Activated CD4-positive, alpha-beta T cell treated with anti-CD3 and anti-CD28 coated beads, Interleukin-2, amount 50 U/mL, for 1 hour (primary cell): ENCODE measurements around the gene APLNR.

Experiments used
- DNase-seq: peaks from one replicate; pipeline ENCODE4 v3.0.0-alpha.2; 2020

The APLNR gene

GRCh38 chr11:57214494-57214893, 22.6 kb downstream of the APLNR start:
- DNase-seq = no peak

GRCh38 chr11:57214098-57214417, 23.0 kb downstream of the APLNR start:
- DNase-seq = no peak

GRCh38 chr11:57213342-57214097, 23.5 kb downstream of the APLNR start:
- DNase-seq = no peak

- DNase-seq = no peak
Observed at GRCh38 chr11:57210781-57211180, 26.3 kb downstream of the APLNR start.

- no peak for DNase-seq
Observed at GRCh38 chr11:57207168-57207567, 29.9 kb downstream of the APLNR start.

GRCh38 chr11:57205041-57205641, 31.9 kb downstream of the APLNR start:
- DNase-seq = no peak

GRCh38 chr11:57203882-57204480, 33.1 kb downstream of the APLNR start:
- no peak for DNase-seq

GRCh38 chr11:57203359-57203758, 33.7 kb downstream of the APLNR start:
- DNase-seq = no peak

- no peak for DNase-seq
Observed at GRCh38 chr11:57202281-57202680, 34.8 kb downstream of the APLNR start.

- DNase-seq = no peak
Observed at GRCh38 chr11:57200917-57201316, 36.1 kb downstream of the APLNR start.

GRCh38 chr11:57199330-57199729, 37.7 kb downstream of the APLNR start:
- no peak for DNase-seq

- DNase-seq = no peak
Observed at GRCh38 chr11:57197762-57198161, 39.3 kb downstream of the APLNR start.

- DNase-seq = no peak
Observed at GRCh38 chr11:57196596-57196995, 40.5 kb downstream of the APLNR start.

GRCh38 chr11:57192316-57192715, 44.7 kb downstream of the APLNR start:
- DNase-seq = no peak

GRCh38 chr11:57191311-57192219, 45.5 kb downstream of the APLNR start:
- no peak for DNase-seq

- no peak for DNase-seq
Observed at GRCh38 chr11:57190548-57190947, 46.5 kb downstream of the APLNR start.
